K562 treated with DMSO at 1 percent for 12 hours (cell line): ENCODE data around the gene ANGPT4. TPM values are rescaled to one million over a fixed set of nuclear protein-coding genes. Genes with fewer than 3 reads are reported as not detected.

Experiments
- total RNA-seq: library from RNA; unstranded; fragments of 300-600 nt; gene quantifications from 2 replicates; pipeline ENCODE4 v1.2.3, GENCODE V29; 2022; ENCODE audit not compliant: insufficient read depth

Gene ANGPT4
- not detected in 2 replicates for total RNA-seq

GRCh38 chr20:916125-916799 is at the start of gene ANGPT4:
ANGPT4 (minus strand) TSS chr20:916334; CDS start chr20:916214, 120 bp downstream.

GRCh38 chr20:833450-834150 is 82.5 kb downstream of the ANGPT4 start, which contains the start of gene FAM110A:
FAM110A (plus strand) TSS chr20:833715; CDS start chr20:844805, 11,090 bp downstream.

Other genes with a start within 250 kb of the ANGPT4 start
- not detected in 2 replicates for gene SCRT2, start 240.5 kb downstream of the ANGPT4 start, total RNA-seq
- gene SLC52A3, start 147.8 kb downstream of the ANGPT4 start, total RNA-seq: 0.89 and 1.3 TPM in 2 replicates
- 20.1 and 23.4 TPM in 2 replicates for gene FAM110A, start 82.6 kb downstream of the ANGPT4 start, total RNA-seq
- not detected in 2 replicates for gene RSPO4, start 86.0 kb upstream of the ANGPT4 start, total RNA-seq
- 41.2 and 54.4 TPM in 2 replicates for gene PSMF1, start 202.3 kb upstream of the ANGPT4 start, total RNA-seq